Measurements from ENCODE around the gene VASH1.

DNA sequence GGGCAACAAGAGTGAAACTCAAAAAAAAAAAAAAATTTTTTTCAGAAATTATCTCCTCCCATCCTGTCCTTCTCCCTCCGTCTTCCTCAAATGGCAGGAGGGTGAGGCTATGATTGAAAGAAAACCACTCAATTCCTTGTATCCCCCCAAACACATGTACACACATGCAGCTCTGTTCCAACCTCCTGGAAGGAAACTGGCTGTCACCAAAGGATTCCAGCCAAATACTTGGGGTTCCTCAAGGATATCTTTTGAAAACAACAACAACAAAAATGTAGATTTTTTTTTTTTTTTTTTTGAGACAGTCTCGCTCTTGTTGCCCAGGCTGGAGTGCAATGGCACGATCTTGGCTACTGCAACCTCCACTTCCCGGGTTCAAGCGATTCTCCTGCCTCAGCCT lies 46.8 kb upstream of the VASH1 start:
- TF ChIP-seq, protein P1, sequence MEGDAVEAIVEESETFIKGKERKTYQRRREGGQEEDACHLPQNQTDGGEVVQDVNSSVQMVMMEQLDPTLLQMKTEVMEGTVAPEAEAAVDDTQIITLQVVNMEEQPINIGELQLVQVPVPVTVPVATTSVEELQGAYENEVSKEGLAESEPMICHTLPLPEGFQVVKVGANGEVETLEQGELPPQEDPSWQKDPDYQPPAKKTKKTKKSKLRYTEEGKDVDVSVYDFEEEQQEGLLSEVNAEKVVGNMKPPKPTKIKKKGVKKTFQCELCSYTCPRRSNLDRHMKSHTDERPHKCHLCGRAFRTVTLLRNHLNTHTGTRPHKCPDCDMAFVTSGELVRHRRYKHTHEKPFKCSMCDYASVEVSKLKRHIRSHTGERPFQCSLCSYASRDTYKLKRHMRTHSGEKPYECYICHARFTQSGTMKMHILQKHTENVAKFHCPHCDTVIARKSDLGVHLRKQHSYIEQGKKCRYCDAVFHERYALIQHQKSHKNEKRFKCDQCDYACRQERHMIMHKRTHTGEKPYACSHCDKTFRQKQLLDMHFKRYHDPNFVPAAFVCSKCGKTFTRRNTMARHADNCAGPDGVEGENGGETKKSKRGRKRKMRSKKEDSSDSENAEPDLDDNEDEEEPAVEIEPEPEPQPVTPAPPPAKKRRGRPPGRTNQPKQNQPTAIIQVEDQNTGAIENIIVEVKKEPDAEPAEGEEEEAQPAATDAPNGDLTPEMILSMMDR (conservative IDR thresholded peaks at IDR 0.05 in 1 of 2, IDR thresholded peaks at IDR 0.05 in 1 of 2; ENCODE audit: low read depth in 1 of 2, low read length in 2 of 2) = no peak
- no peak for TF ChIP-seq EZH2 (IDR thresholded peaks at IDR 0.05; ENCODE audit: low read length, missing control alignments)
